ENCODE measurements around the gene CPA5.

Gene CPA5

DNA sequence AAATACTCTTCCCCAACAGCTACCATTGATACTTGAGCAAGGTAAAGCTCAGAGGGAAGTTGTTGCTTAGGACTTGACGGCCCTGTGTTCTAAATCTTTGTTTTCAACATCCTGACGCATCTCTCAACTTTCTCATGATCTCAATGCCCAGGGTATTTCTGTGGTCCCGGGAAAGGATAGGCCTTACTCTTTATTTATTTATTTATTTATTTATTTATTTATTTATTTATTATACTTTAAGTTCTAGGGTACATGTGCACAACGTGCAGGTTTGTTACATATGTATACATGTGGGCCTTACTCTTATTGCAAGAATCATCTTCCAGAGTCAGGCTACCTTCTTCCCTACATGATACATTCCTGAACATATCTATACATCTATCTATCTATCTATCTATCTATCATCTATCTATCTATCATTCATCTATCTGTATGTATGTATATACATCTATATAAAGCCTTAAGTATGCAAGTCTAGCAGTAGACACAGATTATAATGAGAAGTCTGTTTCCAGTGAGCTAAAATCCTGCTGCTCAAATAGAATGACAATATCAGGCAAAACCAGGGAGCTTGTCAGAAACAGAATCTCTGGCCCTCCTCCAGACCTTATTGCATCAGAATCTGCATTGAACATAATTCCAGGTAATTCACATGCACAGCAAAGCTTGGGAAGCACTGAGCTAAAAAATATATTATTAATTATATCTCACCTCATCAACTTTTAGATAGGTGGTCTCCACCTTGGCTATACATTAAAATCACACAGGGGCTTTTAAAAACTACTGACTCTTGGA lies 12.2 kb upstream of the CPA5 start:
- no peak for DNase-seq

DNA sequence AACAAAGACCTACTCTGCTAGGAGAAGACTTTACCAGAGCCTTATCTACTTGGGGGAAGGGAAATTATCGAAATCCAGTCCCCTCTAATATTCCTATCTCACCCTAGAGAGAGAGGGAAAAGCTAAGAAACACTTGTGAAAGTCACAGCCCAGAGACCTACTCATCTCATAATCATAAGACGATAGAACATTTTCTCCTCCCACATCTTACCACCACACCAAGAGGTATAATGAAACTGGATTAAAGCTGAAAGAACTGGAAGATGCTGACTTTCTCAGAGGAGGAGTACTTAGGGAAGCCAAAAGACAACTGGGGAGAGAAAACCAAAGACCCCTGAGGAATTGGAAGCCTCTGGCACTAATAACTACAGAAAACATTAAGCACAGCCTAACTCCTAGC lies 10.8 kb upstream of the CPA5 start:
- DNase-seq = no peak

DNA sequence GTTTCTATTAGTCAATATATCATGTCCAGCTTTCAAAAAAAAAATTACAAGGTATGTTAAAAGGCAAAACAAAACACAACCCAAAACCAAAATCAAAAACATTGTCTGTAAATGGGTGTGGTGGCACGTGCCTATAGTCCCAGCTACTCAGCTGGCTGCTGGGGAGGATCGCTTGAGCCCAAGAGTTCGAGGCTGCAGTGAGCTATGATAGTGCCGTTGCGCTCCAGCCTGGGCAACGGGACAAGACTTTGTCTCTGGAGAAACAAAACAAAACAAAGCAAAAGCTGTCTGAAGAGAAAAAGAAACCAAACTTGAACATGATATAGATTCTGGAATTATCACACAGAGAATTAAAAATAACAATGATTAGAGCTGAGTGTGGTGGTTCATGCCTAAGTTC lies 10.3 kb upstream of the CPA5 start:
- DNase-seq = no peak

DNA sequence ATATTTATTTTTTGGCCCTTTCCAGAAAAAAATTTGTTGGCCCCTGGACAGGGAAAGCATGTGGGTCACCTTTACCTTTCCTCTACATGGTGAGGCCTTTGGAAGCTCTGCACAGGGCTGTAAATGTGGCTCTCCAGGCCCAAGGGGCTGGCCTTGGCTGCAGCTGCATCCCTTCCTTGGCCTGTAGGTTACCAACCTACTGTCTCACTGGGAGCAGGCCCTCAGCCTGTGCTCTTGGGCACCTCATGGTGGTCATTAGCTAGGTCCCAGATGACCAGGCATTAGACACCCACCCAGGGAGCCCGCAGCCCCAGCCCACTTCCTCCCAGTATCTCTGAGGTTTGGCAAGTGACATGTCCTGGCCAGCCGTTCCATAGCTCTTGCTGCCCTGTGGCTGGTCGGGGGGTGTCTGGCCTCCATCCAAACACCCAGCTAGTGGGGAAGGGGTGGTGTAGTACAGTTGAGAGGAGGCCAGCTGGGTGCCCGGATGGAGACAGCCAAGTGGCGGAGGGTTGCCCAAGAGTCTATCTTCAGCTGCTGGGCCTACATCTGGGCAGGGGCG lies 7.1 kb upstream of the CPA5 start:
- DNase-seq = no peak

DNA sequence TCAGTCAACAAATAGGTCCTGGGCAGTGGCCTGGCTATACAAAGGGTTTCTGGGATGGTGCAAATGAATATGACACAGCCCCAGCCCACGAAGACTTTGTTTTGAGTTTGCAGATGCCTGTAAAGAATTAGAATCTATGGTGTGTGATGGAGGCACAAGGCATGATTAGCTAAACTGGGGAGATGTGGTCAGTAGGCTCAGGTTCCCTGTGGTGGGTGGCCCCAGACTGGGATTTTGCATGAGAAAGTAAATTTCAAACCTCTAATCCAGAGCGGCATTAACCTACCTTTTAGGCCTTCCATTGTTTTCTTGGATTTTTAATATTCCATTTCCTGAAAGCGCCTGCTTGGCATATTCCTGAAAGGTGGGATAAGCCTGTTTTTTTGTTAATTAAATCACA lies 6.4 kb upstream of the CPA5 start:
- DNase-seq = no peak

DNA sequence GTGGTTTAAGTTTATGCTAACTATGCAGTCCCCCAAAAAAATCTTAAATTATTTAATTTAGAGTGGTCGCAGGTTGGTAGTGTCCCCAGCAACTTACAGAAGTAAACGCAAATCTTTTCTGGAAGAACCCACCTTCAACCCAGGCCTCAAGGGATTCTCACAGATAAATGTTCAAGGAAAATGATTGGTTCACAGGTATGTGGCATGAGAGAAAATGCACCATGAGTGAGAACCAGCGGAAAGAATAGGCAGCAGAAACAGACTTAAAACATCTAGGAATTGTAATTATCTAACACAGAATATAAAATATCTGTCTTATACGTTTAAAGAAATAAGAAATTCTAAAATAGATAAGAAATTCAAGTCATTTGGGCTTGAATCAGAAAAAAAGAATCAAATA lies 2.7 kb upstream of the CPA5 start:
- DNase-seq = no peak

DNA sequence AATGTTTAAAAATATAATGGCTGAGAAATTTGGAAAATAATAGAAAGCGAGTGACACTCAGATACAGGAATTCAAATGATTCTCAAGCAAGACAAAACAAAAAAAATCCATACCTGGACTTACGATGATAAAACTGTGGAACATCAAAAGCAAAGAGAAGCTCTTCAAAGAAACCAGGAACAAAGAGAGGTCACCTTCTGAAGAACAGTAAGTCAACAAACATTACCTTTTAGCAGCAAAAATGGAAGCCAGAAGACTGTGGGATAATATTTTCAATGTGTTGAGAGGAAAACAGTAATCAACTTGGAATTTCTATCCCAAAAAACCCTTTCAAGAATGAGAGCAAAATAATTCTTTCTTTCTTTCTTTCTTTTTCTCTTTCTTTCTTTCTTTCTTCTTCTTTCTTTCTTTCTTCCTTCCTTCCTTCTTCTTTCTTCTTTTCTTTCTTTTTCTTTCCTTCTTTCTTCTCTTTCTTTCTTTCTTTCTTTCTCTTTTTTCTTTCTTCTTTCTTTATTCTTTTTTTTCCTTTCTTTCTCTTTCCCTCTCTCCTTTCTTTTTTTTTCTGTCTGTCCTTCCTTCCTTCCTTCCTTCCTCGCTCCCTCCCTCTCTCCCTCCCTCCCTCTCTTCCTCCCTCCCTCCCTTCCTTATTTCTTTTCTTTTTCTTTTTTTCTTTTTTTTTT lies 1.8 kb upstream of the CPA5 start:
- no peak for DNase-seq

DNA sequence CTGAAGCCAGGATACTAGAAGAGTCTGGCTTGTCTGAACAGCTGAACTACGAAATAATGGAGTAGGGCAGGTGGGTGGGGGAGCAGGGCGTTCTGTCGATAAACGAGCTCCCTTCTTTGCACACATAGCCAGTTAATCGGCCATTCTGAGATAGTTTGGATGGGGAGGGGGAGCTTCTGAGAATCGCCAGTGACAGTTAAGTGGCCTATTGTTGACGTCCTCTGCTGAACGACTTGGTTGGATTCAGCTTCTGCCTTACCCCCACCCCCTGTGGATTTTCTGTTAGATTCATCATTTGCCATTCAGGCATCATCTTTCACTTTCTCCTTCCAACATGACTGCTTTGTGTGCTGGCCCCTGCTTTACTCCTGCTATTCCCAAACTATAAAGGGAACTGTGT lies 520 bp downstream of the CPA5 start:
- no peak for DNase-seq

DNA sequence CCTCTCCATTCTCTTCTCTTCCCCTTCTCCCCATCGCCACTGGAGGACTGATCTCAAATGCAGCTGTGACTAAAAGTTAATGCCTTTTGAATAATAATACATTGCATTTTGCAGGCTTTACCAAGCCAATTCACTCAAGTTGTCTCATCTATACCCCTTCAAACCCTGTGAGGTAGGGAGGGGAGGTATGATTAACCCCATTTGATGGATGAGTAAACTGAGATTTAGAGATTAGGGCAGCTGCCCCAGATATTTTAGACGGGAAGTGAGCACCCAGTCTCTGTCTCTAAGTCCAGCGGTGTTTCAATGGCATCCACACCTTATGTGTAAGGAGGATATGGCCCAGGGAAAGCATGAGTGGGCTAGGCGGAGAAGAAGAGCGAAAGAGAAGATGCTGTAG lies 1.1 kb downstream of the CPA5 start:
- no peak for DNase-seq

DNA sequence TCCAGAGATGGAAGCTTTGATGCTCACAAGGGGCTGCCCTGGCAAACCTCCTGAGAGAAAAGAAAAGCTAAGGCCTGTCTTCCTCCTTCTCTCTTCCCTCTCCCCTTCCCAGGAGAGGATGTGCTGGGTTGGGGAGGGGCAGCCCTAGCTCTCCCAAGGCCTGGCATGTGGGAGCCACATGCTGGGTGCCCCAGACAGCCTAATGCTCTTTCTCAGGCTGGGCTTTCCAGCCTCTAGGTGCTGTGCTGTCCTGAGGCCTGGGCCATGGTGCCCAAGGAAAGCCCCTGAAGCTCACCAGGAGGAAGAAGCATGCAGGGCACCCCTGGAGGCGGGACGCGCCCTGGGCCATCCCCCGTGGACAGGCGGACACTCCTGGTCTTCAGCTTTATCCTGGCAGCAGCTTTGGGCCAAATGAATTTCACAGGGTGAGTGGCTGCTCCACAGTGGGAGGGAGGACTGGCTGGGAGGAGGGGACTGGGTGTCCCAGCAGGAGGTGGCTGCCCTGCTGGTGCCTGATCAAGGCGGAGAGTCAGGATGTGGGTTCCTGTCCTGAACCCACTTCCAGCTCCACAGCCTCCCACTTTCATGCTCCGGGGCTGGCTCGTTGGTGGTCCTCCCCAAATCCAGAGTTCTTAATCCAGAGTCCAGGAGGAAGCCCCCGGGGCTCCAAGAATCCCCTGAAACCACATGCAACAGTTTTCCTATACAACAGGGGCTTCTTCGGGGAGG lies 1.7 kb downstream of the CPA5 start:
- no peak for DNase-seq

DNA sequence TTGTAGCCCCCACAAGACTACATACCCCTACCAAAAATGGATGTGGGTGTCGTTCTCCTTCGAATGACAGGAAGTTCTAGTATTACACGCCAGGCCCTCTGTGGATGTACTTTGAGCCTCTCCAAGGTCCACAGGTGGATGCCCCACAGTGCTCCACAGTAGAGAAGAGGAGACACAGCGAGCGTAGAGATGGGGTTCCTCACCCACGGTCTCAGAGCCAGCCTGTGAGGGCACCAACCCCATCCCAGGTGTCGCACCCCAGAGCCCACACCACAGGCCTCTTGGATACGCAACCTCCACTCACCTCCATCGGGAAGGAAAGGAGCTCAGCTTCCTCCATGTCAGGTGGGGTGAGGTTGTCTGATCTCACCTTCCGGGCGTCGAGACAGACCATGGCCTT lies 2.3 kb downstream of the CPA5 start:
- no peak for DNase-seq

DNA sequence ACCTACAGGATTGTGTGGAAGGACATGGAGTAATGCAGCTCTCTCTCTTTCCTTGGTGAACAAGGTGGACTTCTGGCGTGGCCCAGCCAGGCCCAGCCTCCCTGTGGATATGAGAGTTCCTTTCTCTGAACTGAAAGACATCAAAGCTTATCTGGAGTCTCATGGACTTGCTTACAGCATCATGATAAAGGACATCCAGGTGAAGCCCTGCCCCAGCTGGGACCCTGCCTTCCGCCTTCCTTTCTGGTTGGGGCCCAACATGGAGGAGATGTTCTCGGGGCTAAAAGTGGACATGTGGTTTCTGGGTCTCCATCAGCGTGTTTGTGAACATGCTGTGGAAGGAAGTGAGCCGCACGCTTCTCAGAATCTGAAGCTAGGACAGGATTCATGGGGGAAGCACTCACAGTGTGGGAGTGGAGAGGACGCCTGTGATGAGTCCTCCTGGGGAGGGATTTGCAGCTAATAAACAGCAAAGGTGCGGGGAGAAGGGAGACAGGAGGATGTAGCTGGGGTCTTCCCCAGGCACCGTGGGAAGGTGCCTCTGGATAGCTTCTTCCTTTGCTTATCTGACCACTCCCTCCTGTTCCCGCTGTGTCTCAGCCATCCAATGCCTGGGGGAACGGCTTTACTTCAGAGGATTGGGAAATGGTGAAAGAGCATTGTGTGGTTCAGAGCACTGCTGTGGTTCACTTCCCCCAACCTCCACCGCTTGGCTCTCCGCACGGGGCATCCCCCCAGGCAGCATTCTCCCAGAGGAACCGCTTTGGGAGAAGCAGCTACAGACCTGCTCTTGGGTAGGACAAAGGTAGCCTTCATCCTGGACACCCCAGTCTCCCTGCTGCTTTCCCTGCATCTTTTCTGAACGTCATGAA lies 5.5 kb downstream of the CPA5 start:
- DNase-seq = no peak

DNA sequence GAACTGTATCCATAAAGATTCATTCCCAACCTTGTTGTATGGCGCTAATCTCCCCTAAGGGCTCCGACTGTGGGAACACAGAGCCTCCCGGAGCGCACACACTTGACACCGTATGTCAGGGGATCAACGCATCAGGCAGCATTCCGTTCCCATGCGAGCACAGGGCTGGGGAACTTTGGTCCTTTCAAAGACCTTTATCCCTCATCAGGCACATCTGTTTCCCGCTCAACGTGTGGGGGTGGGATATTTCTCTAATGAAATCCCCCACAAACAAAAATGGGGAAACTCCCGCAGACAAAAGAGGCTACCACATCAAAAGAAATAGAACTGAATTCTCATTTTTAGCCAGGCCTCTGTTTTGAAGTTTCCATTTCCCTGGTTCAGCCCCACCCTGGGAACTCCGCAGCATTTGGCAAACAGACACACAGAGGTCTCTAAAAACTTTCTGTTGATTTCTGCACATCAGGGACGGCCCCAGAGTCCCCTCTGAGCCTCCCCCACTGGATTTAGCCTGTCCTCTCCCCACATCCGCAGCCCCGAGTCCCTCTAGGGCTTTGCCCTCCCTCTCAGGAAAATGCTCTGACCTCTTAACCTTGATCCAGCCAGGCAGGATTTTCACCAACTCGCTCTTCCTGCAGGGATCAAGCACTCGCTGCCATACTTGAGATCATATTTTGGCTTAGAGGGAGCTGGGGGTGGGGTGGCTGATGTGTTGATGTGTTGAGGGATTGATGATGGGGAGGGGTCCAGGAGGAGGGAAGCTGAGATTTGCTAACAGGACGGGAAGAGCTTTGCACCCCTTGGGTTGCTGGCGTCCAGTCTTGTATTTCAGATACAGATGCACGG lies 6.6 kb downstream of the CPA5 start:
- no peak for DNase-seq

DNA sequence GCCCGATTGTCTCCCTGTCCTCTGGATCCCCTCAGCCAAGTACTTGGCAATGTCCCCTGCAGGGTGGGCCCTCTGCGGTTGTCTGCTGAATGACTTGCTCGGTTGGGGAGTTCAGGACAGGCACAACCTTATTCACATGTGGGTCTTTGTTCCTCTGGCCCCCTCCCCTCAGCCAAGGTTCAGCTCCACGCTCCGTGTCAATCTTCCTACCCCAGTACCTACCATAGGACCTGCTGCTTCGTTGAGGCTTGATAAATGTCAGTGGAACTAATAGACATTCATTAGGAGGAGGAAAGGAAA lies 7.1 kb downstream of the CPA5 start:
- DNase-seq = no peak

DNA sequence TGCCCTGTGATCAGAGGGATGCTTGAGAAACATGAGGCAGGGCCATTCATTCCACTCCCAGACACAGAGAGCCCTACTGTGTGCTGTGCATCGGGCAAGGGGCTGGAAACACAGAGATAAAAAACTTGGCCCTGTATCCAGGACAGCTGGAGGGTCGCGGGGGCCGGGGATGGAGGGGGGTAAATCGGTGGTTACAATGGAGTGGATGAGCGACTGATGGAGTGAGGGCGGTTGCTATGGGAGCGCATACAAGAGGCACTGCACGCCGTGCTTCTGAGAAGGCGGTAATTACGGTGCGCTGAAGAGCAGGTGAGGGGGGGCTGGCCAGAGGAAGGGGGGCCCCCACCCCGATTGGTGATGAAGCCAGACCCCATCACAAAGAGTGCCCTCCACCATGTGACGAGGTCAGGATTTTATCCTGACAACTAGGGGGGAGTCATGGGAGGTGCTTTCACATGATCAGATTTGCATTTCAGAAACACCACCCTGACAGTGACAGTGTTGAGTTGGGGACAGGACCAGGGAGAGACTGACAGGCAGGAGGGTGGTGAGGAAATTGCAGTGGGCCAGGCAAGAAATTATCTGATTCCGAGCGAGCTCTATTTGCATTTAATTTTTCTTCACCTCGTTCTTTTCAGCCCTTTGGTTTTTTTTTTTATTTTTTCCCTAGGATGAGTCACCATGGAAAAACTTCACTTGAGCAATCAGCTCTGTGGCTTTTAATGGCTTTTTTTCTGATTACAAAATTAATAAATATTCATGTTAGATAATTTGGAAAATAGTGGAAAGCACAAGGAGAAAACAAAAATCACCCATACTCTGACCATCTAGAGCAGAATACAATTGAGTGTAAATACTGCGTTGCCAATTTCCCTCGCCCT lies 7.8 kb downstream of the CPA5 start:
- DNase-seq = peak in 16 of 58 donors; percentile 12 to 49 (median 22)

DNA sequence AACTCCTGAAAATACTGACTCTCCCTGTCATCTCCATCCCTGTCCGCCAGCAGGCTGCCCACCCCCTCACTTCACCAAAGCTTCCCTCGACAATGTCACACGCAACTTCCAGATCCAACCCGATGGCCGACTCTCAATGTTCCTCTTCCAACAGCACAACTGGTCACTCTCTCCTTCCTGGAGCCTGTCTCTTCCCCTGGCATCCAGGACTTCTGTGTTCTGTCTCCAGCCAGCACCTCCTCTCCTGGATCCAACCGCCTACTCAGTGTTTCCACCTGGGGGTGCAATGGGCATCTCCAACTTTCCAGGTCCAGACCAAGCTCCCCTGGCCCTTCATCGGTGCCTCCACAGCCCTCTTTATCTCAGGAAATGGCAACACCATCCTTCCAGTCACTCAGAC lies 8.6 kb downstream of the CPA5 start:
- no peak for DNase-seq

DNA sequence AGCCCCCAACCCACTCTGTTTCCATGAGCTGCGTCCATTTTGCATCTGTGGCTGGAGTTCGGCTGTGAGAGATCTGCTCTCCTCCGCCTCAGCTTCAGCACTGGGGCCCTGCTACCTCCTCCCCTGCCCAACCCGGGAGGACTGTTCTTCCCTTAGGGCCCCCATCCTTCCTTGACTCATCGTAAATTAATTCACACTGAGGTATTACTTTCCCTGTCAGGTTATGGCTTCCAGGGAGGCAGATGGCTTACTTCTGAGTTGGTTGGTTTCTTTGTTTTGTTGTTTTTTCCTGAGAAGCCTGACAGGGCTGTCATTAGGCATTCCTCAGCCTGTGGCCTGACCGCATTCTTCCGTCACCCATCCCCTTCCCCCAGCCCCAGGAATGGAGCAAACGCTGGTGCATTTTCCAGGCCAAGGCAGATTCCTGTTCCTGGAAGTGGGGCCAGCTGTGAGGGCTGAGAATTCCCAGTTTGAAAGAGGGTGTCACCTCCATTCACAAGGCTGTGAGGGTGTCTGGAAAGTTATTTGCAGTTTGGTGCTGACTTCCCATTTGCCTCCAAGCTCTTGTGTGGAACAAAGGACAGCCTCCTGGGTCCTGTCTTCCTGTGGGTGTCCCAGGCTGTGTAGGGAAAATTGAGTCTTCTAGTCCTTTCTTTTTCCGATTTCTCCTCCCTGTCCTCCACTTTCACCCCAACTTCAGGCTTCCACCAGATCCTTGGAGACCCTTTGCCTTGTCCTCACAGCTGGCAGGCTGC lies 11.7 kb downstream of the CPA5 start:
- DNase-seq = no peak

DNA sequence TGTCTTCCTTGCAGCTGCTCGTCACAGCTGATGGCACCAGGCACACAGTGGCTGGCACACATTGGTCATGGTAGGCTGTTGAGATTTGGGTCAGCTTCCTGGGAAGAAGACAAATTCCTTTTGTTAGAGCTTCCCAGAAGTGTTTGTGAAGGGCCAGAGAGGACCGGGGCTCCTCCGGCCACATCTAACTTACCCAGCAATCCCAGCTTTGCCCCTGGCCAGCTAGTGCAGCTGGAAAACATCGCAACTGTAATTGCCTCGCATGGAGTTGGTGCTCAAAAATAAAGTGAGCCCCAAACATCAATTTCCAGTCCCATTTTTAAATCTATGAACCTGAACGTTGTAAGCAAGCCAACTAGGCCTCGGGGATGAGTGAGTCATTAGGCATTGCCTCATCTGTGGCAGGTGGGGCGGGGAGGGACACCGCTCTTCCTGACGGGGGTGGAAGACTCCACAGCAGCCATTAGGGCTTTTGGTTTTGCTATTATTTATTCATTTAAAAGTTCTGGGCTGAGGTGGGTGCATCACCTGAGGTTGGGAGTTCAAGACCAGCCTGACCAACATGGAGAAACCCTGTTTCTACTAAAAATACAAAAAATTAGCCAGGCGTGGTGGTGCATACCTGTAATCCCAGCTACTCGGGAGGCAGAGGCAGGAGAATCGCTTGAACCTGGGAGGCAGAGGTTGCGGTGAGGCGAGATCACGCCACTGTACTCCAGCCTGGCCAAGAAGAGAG lies 12.4 kb downstream of the CPA5 start:
- DNase-seq = peak in 14 of 58 donors; percentile 14 to 78 (median 41)
